BE2C (cell line): ENCODE measurements around the gene CNOT1.

Experiments used
- DNase-seq: peaks from one replicate; pipeline ENCODE4 v3.0.0-alpha.2; 2020
- H3K27me3 ChIP-seq: fragments of 250-450 bp; sonication (Bioruptor Pico); 2 replicates; pipeline ENCODE4 v1.5.1; 2020; ENCODE audit warnings: mild to moderate bottlenecking
- H3K36me3 ChIP-seq: fragments of 250-450 bp; sonication (Bioruptor Pico); 2 replicates; pipeline ENCODE4 v1.5.1; 2020; ENCODE audit warnings: mild to moderate bottlenecking
- H3K4me1 ChIP-seq: fragments of 250-450 bp; sonication (Bioruptor Pico); 2 replicates; pipeline ENCODE4 v1.5.1; 2020
- H3K4me3 ChIP-seq: 2 replicates; pipeline ENCODE4 v1.5.1; 2011; ENCODE audit warnings: low read depth, low read length
- H3K9me3 ChIP-seq: fragments of 250-450 bp; sonication (Bioruptor Pico); 2 replicates; pipeline ENCODE4 v1.5.1; 2020
- TF ChIP-seq, protein P1 (sequence below): IDR thresholded peaks from 2 replicates; pipeline ENCODE4 v1.5.1; 2012; ENCODE audit warnings: mild to moderate bottlenecking, low read depth, low read length

Gene CNOT1

DNA sequence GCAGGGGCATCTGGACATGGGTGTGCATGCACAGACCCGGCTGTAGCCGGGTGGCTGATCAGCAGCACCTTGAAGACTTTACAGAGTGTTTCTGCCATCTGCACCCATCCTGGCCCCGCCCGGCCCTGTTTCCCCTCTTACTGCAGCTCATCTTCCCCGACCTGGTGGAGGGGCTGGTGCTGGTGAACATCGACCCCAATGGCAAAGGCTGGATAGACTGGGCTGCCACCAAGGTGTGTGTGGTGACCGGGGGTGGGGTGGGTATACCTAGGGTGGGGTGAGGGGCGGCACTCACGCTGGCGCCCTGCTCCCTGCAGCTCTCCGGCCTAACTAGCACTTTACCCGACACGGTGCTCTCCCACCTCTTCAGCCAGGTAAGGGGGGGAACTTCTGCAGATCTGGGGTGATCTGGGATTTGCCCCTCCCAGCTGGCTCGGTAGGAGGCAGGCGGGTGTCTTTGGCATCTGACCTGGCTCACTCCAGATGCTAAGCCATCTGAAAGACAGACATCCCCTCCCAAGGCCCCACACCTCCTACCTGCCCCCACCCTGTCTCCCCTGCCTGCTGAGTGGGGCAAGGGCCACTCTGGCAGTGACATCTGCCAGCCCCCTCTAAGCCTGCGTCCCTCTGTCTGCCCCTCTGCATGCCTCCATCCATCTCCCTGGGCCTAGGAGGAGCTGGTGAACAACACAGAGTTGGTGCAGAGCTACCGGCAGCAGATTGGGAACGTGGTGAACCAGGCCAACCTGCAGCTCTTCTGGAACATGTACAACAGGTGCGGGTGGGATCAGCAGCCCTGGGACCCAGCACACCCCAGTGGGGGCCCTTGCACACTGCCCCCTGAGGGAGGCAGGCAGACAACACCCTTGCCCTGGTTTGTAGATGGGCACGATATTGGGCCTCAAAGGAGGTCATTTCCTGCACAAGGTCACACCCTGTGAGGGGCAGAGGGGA is 123.1 kb downstream of the CNOT1 start:
- TF ChIP-seq, protein P1, sequence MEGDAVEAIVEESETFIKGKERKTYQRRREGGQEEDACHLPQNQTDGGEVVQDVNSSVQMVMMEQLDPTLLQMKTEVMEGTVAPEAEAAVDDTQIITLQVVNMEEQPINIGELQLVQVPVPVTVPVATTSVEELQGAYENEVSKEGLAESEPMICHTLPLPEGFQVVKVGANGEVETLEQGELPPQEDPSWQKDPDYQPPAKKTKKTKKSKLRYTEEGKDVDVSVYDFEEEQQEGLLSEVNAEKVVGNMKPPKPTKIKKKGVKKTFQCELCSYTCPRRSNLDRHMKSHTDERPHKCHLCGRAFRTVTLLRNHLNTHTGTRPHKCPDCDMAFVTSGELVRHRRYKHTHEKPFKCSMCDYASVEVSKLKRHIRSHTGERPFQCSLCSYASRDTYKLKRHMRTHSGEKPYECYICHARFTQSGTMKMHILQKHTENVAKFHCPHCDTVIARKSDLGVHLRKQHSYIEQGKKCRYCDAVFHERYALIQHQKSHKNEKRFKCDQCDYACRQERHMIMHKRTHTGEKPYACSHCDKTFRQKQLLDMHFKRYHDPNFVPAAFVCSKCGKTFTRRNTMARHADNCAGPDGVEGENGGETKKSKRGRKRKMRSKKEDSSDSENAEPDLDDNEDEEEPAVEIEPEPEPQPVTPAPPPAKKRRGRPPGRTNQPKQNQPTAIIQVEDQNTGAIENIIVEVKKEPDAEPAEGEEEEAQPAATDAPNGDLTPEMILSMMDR, result no peak
- Histone ChIP-seq H3K4me1 (no peaks in the 10 kb centered on the region; the same call in 1 of the 2 replicates), H3K9me3 (no peaks in the 10 kb centered on the region), H3K27me3 (no peaks in the 10 kb centered on the region), H3K36me3 (peaks cover 30% of the 10 kb centered on the region), H3K4me3 (no peak overlapping the region)
- DNase-seq, result no peak

DNA sequence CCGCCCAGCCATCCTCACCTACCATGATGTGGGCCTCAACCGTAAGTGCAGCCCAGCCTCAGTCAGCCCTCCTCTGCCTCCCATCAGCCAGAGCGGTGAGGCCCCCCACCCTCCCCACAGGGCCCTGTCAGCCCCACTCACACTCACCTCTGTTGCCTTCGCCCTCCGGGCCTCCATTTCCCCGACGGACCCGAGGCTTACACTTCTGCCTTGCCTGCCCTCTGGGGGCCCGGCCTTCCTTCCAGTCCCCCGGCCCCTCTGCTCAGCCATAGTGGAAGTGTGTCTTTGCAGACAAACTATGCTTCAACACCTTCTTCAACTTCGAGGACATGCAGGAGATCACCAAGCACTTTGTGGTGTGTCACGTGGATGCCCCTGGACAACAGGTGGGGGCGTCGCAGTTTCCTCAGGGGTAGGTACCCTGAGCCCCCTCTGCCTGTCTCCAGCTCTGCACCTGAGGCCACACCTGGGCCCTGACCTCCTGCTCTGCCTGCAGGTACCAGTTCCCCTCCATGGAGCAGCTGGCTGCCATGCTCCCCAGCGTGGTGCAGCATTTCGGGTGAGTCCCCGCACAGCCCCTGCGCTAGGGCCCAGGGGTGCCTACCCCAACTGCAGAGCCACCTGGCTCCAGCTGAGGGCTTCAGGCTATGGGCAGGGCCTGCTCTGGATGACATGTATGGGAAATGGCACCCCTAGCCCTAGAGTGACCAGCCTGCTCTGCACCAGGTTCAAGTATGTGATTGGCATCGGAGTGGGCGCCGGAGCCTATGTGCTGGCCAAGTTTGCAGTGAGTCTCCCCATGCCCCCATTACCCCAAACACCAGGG is 125.5 kb downstream of the CNOT1 start:
- peaks cover 6% of the 10 kb centered on the region for H3K4me1 ChIP-seq
- H3K36me3 ChIP-seq, result peaks cover 27% of the 10 kb centered on the region
- no peaks in the 10 kb centered on the region for H3K27me3 ChIP-seq
- no peak overlapping the region for H3K4me3 ChIP-seq
- no peak for DNase-seq
- TF ChIP-seq, protein P1, result no peak
- H3K9me3 ChIP-seq, result no peaks in the 10 kb centered on the region

DNA sequence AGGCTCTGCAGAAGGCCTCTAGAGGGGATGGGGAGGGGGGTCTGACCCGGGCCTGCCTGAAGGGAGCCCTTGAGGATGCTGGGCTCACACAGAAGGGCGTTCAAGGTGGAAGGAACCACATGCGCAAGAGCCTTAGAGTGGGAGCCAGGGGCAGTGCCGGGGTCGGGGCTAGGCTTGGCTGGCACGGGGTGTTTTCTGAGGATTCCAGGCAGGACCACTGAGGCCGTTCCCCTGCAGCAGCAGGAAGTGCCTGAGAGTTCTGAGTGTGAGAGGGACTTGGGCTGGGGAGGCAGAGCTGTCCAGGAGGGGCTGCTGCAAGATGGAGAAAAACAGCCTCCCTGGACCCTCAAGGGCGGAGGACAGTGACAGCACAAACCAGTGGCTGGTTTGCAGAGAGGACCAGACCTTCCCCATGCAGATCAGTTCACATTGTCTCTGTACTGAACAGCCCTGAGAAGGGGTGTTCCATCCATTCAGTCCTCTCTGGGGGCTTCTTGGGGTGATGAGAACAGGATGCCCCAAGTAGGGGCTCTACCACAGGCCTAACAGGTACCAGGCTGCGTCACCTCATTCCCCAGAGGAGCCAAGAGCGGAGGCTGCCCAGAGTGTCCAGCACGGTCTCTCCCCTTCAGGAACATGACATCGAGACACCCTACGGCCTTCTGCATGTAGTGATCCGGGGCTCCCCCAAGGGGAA is 126.3 kb downstream of the CNOT1 start:
- TF ChIP-seq, protein P1, result no peak
- H3K27me3 ChIP-seq, result no peaks in the 10 kb centered on the region
- H3K36me3 ChIP-seq, result peaks cover 20% of the 10 kb centered on the region
- H3K9me3 ChIP-seq, result no peaks in the 10 kb centered on the region
- no peak for DNase-seq
- no peak overlapping the region for H3K4me3 ChIP-seq
- H3K4me1 ChIP-seq, result peaks cover 6% of the 10 kb centered on the region

- TF ChIP-seq, protein P1, result no peak
- Histone ChIP-seq H3K27me3 (no peaks in the 10 kb centered on the region), H3K4me3 (no peak overlapping the region)
Measured at GRCh38 chr16:58502217-58502921, 127.3 kb downstream of the CNOT1 start.

GRCh38 chr16:58501242-58502131 is 128.1 kb downstream of the CNOT1 start:
- H3K9me3 ChIP-seq, result no peaks in the 10 kb centered on the region
- peaks cover 6% of the 10 kb centered on the region for H3K4me1 ChIP-seq
- H3K4me3 ChIP-seq, result peak overlapping the region; percentile 89
- peak; percentile 81 for DNase-seq
- no peaks in the 10 kb centered on the region for H3K27me3 ChIP-seq
- H3K36me3 ChIP-seq, result peaks cover 12% of the 10 kb centered on the region
- TF ChIP-seq, protein P1, result no peak

More at GRCh38 chr16:58502217-58502921, 127.3 kb downstream of the CNOT1 start:
- Histone ChIP-seq H3K9me3 (no peaks in the 10 kb centered on the region), H3K4me1 (peaks cover 6% of the 10 kb centered on the region), H3K36me3 (peaks cover 19% of the 10 kb centered on the region)
- no peak for DNase-seq
